ENCODE results near the gene ROMO1. TPM values are rescaled to one million over a fixed set of nuclear protein-coding genes. Genes with fewer than 3 reads are reported as not detected.

ROMO1 gene
- total RNA-seq: 86.0 and 91.8 TPM in 2 replicates

GRCh38 chr20:35699127-35699956 lies at the start of gene ROMO1, which contains the start of gene NFS1:
ROMO1 (plus strand) TSS chr20:35699405; CDS start chr20:35699633, 228 bp downstream.
NFS1 (minus strand) TSS chr20:35699352; CDS start chr20:35699288, 64 bp downstream.
- intact Hi-C loops (cut with micrococcal nuclease): loop anchor here (1.0 to 2.0 kb wide), 10 partner anchors 35 to 255 kb away; partner anchors contain the start of genes CEP250, CPNE1, RBM12 and RBM39

GRCh38 chr20:35650632-35651031 lies 48.6 kb upstream of the ROMO1 start:
- intact Hi-C loops (cut with micrococcal nuclease): no loop called here

- intact Hi-C loops (cut with micrococcal nuclease): no loop called here
Observed at GRCh38 chr20:35651958-35652357, 47.2 kb upstream of the ROMO1 start.

GRCh38 chr20:35652641-35653429 lies 46.4 kb upstream of the ROMO1 start:
- intact Hi-C loops (cut with micrococcal nuclease): no loop called here

- intact Hi-C loops (cut with micrococcal nuclease): no loop called here
Observed at GRCh38 chr20:35653430-35653734, 45.8 kb upstream of the ROMO1 start.

GRCh38 chr20:35653893-35654292 lies 45.3 kb upstream of the ROMO1 start:
- intact Hi-C loops (cut with micrococcal nuclease): no loop called here

GRCh38 chr20:35654415-35654814 lies 44.8 kb upstream of the ROMO1 start:
- intact Hi-C loops (cut with micrococcal nuclease): no loop called here

GRCh38 chr20:35657271-35657670 lies 41.9 kb upstream of the ROMO1 start:
- intact Hi-C loops (cut with micrococcal nuclease): loop anchor here (1.0 kb wide), 1 partner anchor 8 kb away; no protein-coding TSS in a partner anchor

- intact Hi-C loops (cut with micrococcal nuclease): loop anchor here (10.0 kb wide), 1 partner anchor 376 kb away; the partner anchor contains the start of gene EIF6
Observed at GRCh38 chr20:35660122-35660937, 38.9 kb upstream of the ROMO1 start.

- intact Hi-C loops (cut with micrococcal nuclease): loop anchor here (1.0 to 10.0 kb wide), 3 partner anchors 42 to 376 kb away; partner anchors contain the start of gene EIF6
Observed at GRCh38 chr20:35661053-35661452, 38.2 kb upstream of the ROMO1 start.

GRCh38 chr20:35661908-35662307 lies 37.3 kb upstream of the ROMO1 start:
- intact Hi-C loops (cut with micrococcal nuclease): loop anchor here (1.0 to 10.0 kb wide), 3 partner anchors 43 to 377 kb away; partner anchors contain the start of gene EIF6

- intact Hi-C loops (cut with micrococcal nuclease): loop anchor here (10.0 kb wide), 1 partner anchor 378 kb away; the partner anchor contains the start of gene EIF6
Observed at GRCh38 chr20:35662551-35662950, 36.7 kb upstream of the ROMO1 start.

GRCh38 chr20:35663516-35664465 lies 35.4 kb upstream of the ROMO1 start:
- intact Hi-C loops (cut with micrococcal nuclease): loop anchor here (1.0 to 10.0 kb wide), 9 partner anchors 36 to 379 kb away; partner anchors contain the start of genes CEP250, EIF6, NFS1 and PHF20

- intact Hi-C loops (cut with micrococcal nuclease): loop anchor here (1.0 to 10.0 kb wide), 12 partner anchors 7 to 517 kb away; partner anchors contain the start of genes CEP250, EDEM2, EIF6 and ERGIC3
Observed at GRCh38 chr20:35664466-35665206, 34.6 kb upstream of the ROMO1 start, which contains the start of the genes CPNE1 and RBM12. CPNE1 (minus strand) TSS chr20:35664900; CDS start chr20:35632923, 31,977 bp downstream. RBM12 (minus strand) TSS chr20:35664900; CDS start chr20:35655322, 9,578 bp downstream.

- intact Hi-C loops (cut with micrococcal nuclease): loop anchor here (1.0 to 10.0 kb wide), 7 partner anchors 9 to 519 kb away; partner anchors contain the start of genes CEP250, EDEM2, EIF6 and ERGIC3
Observed at GRCh38 chr20:35665949-35666288, 33.3 kb upstream of the ROMO1 start.

- intact Hi-C loops (cut with micrococcal nuclease): loop anchor here (5.0 to 10.0 kb wide), 2 partner anchors 384 to 522 kb away; partner anchors contain the start of genes EDEM2 and EIF6
Observed at GRCh38 chr20:35669221-35669620, 30.0 kb upstream of the ROMO1 start.

- intact Hi-C loops (cut with micrococcal nuclease): loop anchor here (5.0 to 10.0 kb wide), 2 partner anchors 385 to 522 kb away; partner anchors contain the start of genes EDEM2 and EIF6
Observed at GRCh38 chr20:35669681-35670080, 29.5 kb upstream of the ROMO1 start.

- intact Hi-C loops (cut with micrococcal nuclease): no loop called here
Observed at GRCh38 chr20:35673884-35674283, 25.3 kb upstream of the ROMO1 start.

Data from T-helper 1 cell treated with Interleukin-12 subunit alpha and Interleukin-12 subunit beta and Interleukin-4 antibody, amounts not matched to agents 30 ng/mL and 1 ng/mL, for 36 hours (primary cell).